T follicular helper cell (primary cell): ENCODE results near the gene ADAMTS12.

ENCODE experiments used
- DNase-seq: peaks from one replicate; pipeline ENCODE4 v3.0.0-alpha.2; 2020; ENCODE audit warnings: low read depth

ADAMTS12 gene

DNA sequence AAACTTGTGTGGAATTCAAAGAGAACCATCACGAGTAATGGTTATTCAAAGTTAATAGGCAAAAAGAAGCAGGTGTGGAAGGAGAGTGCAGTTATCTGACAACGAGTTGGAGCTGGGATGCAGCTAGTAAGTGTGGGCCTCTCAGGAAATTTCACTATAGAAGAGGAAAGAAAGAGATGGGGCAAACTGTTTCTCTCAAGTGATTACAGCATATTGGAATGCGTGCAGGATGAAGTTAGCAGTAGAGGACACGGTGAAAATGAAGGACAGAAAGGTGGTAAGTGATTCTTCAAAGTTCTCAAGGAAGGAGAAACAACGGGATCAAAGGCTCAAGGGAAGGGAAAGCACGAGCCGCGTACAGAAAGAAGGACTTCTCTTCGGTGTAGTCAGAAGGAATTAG lies 84.0 kb downstream of the ADAMTS12 start:
- DNase-seq = no peak

- DNase-seq = no peak
Observed at GRCh38 chr5:33806738-33807442, 84.9 kb downstream of the ADAMTS12 start.

- DNase-seq = no peak
Observed at GRCh38 chr5:33801292-33801691, 90.5 kb downstream of the ADAMTS12 start.

GRCh38 chr5:33800241-33800950 lies 91.4 kb downstream of the ADAMTS12 start:
- DNase-seq = no peak

DNA sequence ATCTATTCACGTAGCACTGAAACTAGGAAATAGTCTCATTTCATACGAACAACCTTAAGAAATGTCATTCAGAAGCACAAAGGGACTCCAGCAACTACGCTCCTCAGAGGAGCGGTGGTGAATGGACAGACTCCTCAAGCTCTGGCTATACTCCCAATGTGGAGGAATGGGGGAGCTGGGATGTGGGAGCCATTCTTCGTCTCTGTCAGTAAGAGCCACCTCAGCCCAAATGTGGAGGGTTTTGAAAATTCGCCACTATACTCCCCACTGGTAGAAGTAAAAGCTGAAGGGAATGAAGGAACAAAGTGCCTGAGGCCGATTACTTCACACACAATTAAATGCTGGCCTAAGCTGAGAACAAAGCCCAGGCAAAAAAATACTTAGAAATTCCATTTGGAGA lies 96.3 kb downstream of the ADAMTS12 start:
- DNase-seq = no peak

DNA sequence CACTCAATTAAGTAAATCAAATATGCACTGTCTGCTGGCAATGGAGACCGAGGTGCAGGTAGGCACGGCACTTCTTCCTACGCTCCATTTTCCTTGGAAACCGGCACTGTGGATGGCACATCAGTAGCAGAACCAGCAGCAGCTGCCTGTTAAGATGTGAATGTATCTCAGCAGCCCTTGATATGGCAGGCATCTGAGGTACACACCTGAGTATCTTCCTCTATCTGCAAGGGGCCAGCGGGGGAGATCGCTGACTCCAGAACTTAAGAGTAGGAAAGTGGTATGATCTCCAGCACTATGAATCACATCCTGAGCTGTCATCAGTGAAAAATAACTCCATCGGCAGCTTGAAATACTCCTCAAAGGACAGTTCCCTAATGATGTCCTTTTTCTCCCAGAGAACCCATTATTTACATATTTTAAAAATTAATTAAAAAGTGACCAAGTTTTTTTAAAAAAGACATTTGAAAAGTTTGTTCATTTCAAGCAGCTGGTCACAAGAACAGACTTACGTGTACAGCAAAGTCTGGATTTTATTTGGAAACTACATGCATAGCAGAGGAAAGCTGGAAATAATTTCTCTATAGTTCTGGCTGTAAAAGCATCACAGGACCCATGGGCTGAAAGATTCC lies 97.1 kb downstream of the ADAMTS12 start:
- no peak for DNase-seq

DNA sequence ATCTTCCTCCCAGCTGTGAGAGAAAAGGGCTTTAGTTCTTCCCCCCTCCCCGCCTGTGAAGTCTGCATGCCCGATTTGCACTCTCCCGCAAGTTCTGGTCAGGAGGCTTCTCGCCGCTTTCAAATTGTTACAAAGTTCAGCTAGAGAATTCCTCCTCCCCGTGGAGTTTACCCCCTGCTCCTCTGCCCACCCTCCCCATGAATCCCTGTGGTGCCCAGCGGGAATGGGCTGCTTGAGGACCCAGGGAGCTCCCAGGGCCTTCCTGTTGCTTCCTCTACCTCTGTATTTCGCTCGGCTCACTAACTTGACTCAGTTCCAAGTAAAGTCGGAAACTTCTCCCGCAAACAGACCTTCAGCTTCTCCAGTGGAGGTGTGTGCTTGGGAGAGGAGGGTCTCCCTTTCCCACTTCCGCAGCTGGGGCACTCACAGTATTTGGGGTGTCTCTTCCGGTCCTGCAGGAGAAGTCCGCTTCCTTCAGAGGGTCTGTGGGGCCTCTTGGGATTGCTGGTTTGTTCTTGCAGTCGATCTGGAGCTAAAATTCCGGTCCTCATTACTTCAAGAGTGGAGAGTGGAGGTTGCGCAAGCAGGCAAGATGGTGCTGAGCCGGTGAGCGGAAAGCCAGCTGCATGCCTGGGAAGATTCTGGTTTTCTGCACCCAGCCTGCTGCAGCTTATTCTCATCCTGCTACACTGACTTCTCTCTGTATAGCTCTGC lies 97.8 kb downstream of the ADAMTS12 start:
- no peak for DNase-seq

- DNase-seq = no peak
Observed at GRCh38 chr5:33793276-33793675, 98.5 kb downstream of the ADAMTS12 start.

GRCh38 chr5:33792559-33792958 lies 99.2 kb downstream of the ADAMTS12 start:
- DNase-seq = no peak

GRCh38 chr5:33789567-33789957 lies 102.2 kb downstream of the ADAMTS12 start:
- no peak for DNase-seq

GRCh38 chr5:33788922-33789566 lies 102.7 kb downstream of the ADAMTS12 start:
- no peak for DNase-seq

- no peak for DNase-seq
Observed at GRCh38 chr5:33785571-33785970, 106.2 kb downstream of the ADAMTS12 start.

DNA sequence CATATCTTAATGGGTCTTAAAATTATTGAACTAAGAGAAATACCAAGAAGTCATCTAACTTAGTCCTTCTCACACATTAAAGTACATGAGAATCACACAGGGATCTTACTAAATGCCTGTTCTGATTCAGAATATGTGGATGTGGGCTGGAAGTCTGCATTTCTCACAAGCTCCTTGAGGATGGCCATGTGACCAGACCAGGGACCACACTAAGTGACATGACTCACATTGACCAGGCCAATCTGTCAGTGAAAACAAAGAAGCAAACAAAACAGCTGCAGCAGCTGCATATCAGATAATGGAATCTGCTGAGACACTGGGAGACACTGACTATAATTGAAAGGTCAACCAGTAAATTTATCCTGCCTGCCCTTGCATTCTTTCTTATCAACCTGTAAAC lies 110.5 kb downstream of the ADAMTS12 start:
- no peak for DNase-seq

GRCh38 chr5:33776151-33776660 lies 115.6 kb downstream of the ADAMTS12 start:
- no peak for DNase-seq

DNA sequence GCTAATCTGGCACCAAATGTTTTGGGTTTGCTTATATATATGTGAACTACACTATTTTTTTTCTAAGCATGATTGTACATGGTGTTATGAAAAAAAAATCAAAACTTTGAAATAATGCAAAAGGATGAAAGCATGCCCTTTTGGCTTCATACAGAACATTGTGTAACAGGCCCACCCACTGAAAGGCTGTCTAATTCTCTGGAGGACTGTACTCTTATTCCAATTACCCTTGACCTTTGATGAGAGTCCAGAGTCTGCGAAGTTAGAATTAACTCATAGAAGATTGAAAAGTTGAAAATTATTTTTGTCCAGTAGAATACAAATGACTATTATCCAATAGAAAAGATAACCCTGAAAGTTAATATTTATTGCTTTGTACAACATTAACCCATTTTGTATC lies 117.4 kb downstream of the ADAMTS12 start:
- no peak for DNase-seq

- DNase-seq = no peak
Observed at GRCh38 chr5:33772380-33772897, 119.4 kb downstream of the ADAMTS12 start.

- DNase-seq = no peak
Observed at GRCh38 chr5:33769968-33770367, 121.8 kb downstream of the ADAMTS12 start.

DNA sequence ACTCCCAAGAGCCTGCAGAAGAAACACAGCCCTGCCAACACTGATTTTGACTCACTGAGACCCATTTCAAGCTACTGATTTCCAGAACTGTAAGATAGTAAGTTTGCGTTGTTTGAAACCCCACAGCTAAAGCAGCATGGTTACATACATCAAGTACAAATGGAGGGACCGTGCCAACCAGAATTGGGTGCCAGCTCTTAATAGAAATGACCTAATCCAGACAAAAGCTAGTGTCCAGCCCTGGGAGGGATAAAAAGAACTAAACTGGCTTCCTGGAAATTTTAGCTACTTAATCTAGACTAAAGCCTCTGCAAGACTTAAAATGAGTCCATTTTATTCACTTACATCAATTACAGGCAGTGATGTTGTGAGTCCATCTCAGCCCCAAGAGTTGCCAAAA lies 122.6 kb downstream of the ADAMTS12 start:
- no peak for DNase-seq

DNA sequence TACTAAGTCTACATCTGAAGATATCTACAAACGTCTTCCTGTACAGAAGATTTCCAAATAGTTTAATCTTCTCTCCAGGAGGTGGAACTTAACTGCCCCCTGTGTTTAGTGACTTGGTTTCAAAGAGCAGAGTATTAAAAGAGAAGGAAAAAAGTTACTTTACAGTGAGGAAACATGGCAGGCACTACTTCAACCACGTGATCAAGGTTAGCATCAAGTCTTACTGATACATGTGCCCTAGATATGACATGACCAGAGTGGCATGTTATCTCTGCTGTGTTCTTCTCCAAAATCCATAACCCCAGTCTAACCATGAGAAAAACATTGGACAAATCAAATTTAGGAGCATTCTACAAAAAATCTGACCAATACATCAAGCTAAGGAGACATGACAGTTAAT lies 125.8 kb downstream of the ADAMTS12 start:
- DNase-seq = no peak

DNA sequence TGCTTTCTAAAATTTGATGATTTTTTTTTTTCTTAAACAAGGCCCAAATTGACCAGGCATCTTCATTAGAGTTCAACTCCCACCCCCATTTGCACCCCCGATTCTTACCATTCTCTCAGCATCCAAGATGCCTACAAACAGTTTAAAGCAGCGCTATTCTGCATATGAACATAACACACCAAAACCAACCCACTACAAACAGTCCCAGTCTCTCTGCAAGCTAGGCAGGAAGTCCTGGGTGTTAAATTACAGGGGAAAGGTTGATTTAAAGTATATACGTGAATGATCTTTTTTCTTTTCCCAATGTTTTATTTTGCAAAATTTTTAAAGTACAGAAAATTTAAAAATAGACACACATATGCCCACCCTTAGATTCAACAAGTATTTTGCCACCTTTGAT lies 127.0 kb downstream of the ADAMTS12 start:
- no peak for DNase-seq

DNA sequence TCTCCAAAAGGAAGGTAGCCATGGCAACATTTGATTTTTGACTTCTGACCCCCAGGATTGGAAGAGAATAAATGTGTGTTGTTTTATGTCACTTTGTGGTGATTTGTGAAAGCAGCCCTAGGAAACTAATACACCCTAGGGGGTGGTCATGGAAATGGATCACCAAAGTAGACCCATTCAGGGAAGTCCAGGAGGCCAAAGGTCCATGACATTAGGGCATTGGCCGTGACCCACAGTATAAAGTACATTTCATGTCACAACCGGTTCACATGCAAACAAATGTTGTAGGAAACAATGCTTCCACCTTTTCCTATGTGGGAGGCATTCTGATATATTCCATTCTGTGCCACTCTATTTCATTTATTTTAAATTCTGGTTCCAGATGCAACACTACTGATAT lies 128.4 kb downstream of the ADAMTS12 start:
- DNase-seq = no peak

- DNase-seq = no peak
Observed at GRCh38 chr5:33762859-33763258, 128.9 kb downstream of the ADAMTS12 start.
